Fibroblast of lung (primary cell): ENCODE results near the gene NSDHL. TPM values are rescaled to one million over a fixed set of nuclear protein-coding genes. Genes with fewer than 3 reads are reported as not detected.

Experiments
- DNase-seq, 2 donors: peaks; one replicate each; pipeline versions ENCODE4 v3.0.0 to v3.0.0-alpha.2; 2010; ENCODE audit warnings: low read depth in 2 of 2
- H2AFZ ChIP-seq: 2 replicates; pipeline ENCODE4 v1.5.1; 2012; ENCODE audit warnings: low read length, control low read depth, inconsistent platforms
- H3K27ac ChIP-seq: 2 replicates; pipeline ENCODE4 v1.5.1; 2011; ENCODE audit warnings: low read length, control low read depth; ENCODE audit not compliant: insufficient read depth
- H3K27me3 ChIP-seq: 2 replicates; pipeline ENCODE4 v1.5.1; 2011; ENCODE audit warnings: mild to moderate bottlenecking, low read length; ENCODE audit not compliant: control insufficient read depth, insufficient read depth
- H3K36me3 ChIP-seq: 2 replicates; pipeline ENCODE4 v1.5.1; 2011; ENCODE audit warnings: low read length; ENCODE audit not compliant: control insufficient read depth, insufficient read depth
- H3K4me1 ChIP-seq: 2 replicates; pipeline ENCODE4 v1.5.1; 2011; ENCODE audit warnings: low read length; ENCODE audit not compliant: control insufficient read depth, insufficient read depth; ENCODE audit errors: extremely low read depth
- H3K4me2 ChIP-seq: 2 replicates; pipeline ENCODE4 v1.5.1; 2011; ENCODE audit warnings: low read length, control low read depth; ENCODE audit not compliant: insufficient read depth; ENCODE audit errors: extremely low read depth
- H3K4me3 ChIP-seq, 4 experiments: fragments of 200-600 bp in 1 of 4; sonication (generic) in 1 of 4; replicated peaks in 1 of 4; 2 replicates each; pipeline ENCODE4 v1.5.1; 2011 to 2016; ENCODE audit warnings: low read length in 4 of 4, low read depth in 3 of 4, mild to moderate bottlenecking in 3 of 4, control low read depth in 2 of 4, inconsistent platforms in 1 of 4, mixed read lengths in 1 of 4; ENCODE audit not compliant: insufficient read depth in 1 of 4; ENCODE audit errors: control extremely low read depth in 1 of 4
- H3K79me2 ChIP-seq: 2 replicates; pipeline ENCODE4 v1.5.1; 2012; ENCODE audit warnings: mild to moderate bottlenecking, low read length, inconsistent platforms; ENCODE audit not compliant: control insufficient read depth, insufficient read depth
- H3K9ac ChIP-seq: 2 replicates; pipeline ENCODE4 v1.5.1; 2011; ENCODE audit warnings: mild to moderate bottlenecking, low read length, control low read depth; ENCODE audit not compliant: insufficient read depth
- H3K9me3 ChIP-seq: 2 replicates; pipeline ENCODE4 v1.5.1; 2012; ENCODE audit warnings: low read depth, low read length; ENCODE audit not compliant: control insufficient read depth, insufficient read depth
- H4K20me1 ChIP-seq: 2 replicates; pipeline ENCODE4 v1.5.1; 2011; ENCODE audit warnings: low read length; ENCODE audit not compliant: control insufficient read depth, insufficient read depth; ENCODE audit errors: extremely low read depth
- CTCF ChIP-seq, 2 donors: IDR thresholded peaks in 1 of 2; conservative IDR thresholded peaks in 1 of 2; 1 replicate in 1 of 2; 2 replicates in 1 of 2; pipeline ENCODE4 v1.5.1; 2011 to 2012; ENCODE audit warnings: low read length in 2 of 2, control low read depth in 1 of 2, inconsistent platforms in 1 of 2, low read depth in 1 of 2, mild to moderate bottlenecking in 1 of 2
- EZH2 ChIP-seq: IDR thresholded peaks from 2 replicates; pipeline ENCODE4 v1.5.1; 2012; ENCODE audit warnings: low read length, control low read depth, mild to moderate bottlenecking; ENCODE audit errors: missing control alignments
- polyA plus RNA-seq, 2 donors: library from polyadenylated mRNA; depleted of rRNA in 1 of 2; stranded (reverse) in 1 of 2; unstranded in 1 of 2; fragments of >200 nt; gene quantifications; 2 replicates each; pipeline ENCODE4 v1.2.1, GENCODE V29; 2011 to 2012; ENCODE audit warnings: missing spikeins in 1 of 2
- total RNA-seq: library from RNA; depleted of rRNA; stranded (reverse); fragments of >200 nt; gene quantifications from 2 replicates; pipeline ENCODE4 v1.2.1, GENCODE V29; 2014

The NSDHL gene
- total and polyA plus RNA-seq, 2 donors (not counting 1 experiment from before 2014, with no cell fraction given), result 32.2 to 43.5 TPM

GRCh38 chrX:152871260-152871659, 40.4 kb downstream of the NSDHL start:
- Histone ChIP-seq H3K79me2 (no peaks in the 10 kb centered on the region), H4K20me1 (no peaks in the 10 kb centered on the region), H3K9ac (no peak overlapping the region), H3K27ac (no peak overlapping the region), H3K36me3 (peaks cover 2% of the 10 kb centered on the region), H3K9me3 (no peaks in the 10 kb centered on the region), H3K4me1 (no peaks in the 10 kb centered on the region), H3K4me2 (no peak overlapping the region), H3K4me3 (no peak overlapping the region), H3K27me3 (no peaks in the 10 kb centered on the region), H2AFZ (no peak overlapping the region)
- no peak for DNase-seq
- TF ChIP-seq EZH2 (no peak), CTCF (conservative IDR thresholded peaks at IDR 0.05 in 1 of 2, IDR thresholded peaks at IDR 0.05 in 1 of 2; ENCODE audit: low read depth in 1 of 2, low read length in 2 of 2) (no peak)

GRCh38 chrX:152872522-152872921, 41.7 kb downstream of the NSDHL start:
- no peak overlapping the region for H3K4me2 ChIP-seq
- H3K27ac ChIP-seq, result no peak overlapping the region
- H3K9ac ChIP-seq, result no peak overlapping the region
- no peak overlapping the region for H2AFZ ChIP-seq
- H3K27me3 ChIP-seq, result no peaks in the 10 kb centered on the region
- no peaks in the 10 kb centered on the region for H4K20me1 ChIP-seq
- H3K36me3 ChIP-seq, result no peaks in the 10 kb centered on the region
- H3K4me3 ChIP-seq, result no peak overlapping the region
- no peaks in the 10 kb centered on the region for H3K9me3 ChIP-seq
- TF ChIP-seq CTCF (conservative IDR thresholded peaks at IDR 0.05 in 1 of 2, IDR thresholded peaks at IDR 0.05 in 1 of 2; ENCODE audit: low read depth in 1 of 2, low read length in 2 of 2), result no peak
- no peak for TF ChIP-seq EZH2
- no peaks in the 10 kb centered on the region for H3K4me1 ChIP-seq
- H3K79me2 ChIP-seq, result no peaks in the 10 kb centered on the region
- no peak for DNase-seq

GRCh38 chrX:152873361-152873760, 42.5 kb downstream of the NSDHL start:
- Histone ChIP-seq H3K9me3 (no peaks in the 10 kb centered on the region), H3K4me2 (no peak overlapping the region), H3K79me2 (no peaks in the 10 kb centered on the region), H2AFZ (no peak overlapping the region), H3K36me3 (no peaks in the 10 kb centered on the region), H3K27me3 (no peaks in the 10 kb centered on the region), H3K4me1 (no peaks in the 10 kb centered on the region), H4K20me1 (no peaks in the 10 kb centered on the region), H3K4me3 (no peak overlapping the region), H3K27ac (no peak overlapping the region), H3K9ac (no peak overlapping the region)
- TF ChIP-seq EZH2, result no peak
- no peak for TF ChIP-seq CTCF (conservative IDR thresholded peaks at IDR 0.05 in 1 of 2, IDR thresholded peaks at IDR 0.05 in 1 of 2; ENCODE audit: low read depth in 1 of 2, low read length in 2 of 2)
- no peak for DNase-seq
